Liver (tissue), 9 donors: ENCODE data around the gene LCORL. TPM values are rescaled to one million over a fixed set of nuclear protein-coding genes. Genes with fewer than 3 reads are reported as not detected.

ENCODE experiments used
- DNase-seq: peaks from one replicate; pipeline ENCODE4 v3.0.0-alpha.2; 2017; ENCODE audit warnings: low spot score
- H3K27ac ChIP-seq, 2 donors: one replicate each; pipeline ENCODE4 v1.7.0; 2013; ENCODE audit warnings: inconsistent platforms in 2 of 2, low read length in 2 of 2, control low read depth in 1 of 2, low read depth in 1 of 2, mild to moderate bottlenecking in 1 of 2
- H3K27me3 ChIP-seq, 4 donors: one replicate each; pipeline versions ENCODE4 v1.6.1 to v1.7.0; 2013; ENCODE audit warnings: low read length in 3 of 4, inconsistent platforms in 1 of 4, mild to moderate bottlenecking in 1 of 4, moderate library complexity in 1 of 4; ENCODE audit not compliant: control insufficient read depth in 4 of 4, insufficient read depth in 4 of 4
- H3K36me3 ChIP-seq, 4 donors: one replicate each; pipeline versions ENCODE4 v1.6.1 to v1.7.0; 2013; ENCODE audit warnings: low read length in 3 of 4, mild to moderate bottlenecking in 3 of 4, low read depth in 1 of 4, moderate library complexity in 1 of 4; ENCODE audit not compliant: control insufficient read depth in 4 of 4, insufficient read depth in 3 of 4
- H3K4me1 ChIP-seq, 4 donors: one replicate each; pipeline versions ENCODE4 v1.6.1 to v1.7.0; 2013; ENCODE audit warnings: low read length in 3 of 4, mild to moderate bottlenecking in 3 of 4, moderate library complexity in 1 of 4; ENCODE audit not compliant: control insufficient read depth in 4 of 4, insufficient read depth in 4 of 4
- H3K4me3 ChIP-seq, 3 donors: one replicate each; pipeline versions ENCODE4 v1.6.1 to v1.7.0; 2013; ENCODE audit warnings: low read length in 3 of 3, control low read depth in 1 of 3, low read depth in 1 of 3, mild to moderate bottlenecking in 1 of 3
- H3K9ac ChIP-seq, 2 donors: one replicate each; pipeline ENCODE4 v1.7.0; 2013; ENCODE audit warnings: low read length in 2 of 2, mild to moderate bottlenecking in 2 of 2, moderate library complexity in 2 of 2, control low read depth in 1 of 2, low read depth in 1 of 2
- H3K9me3 ChIP-seq, 4 donors: one replicate each; pipeline versions ENCODE4 v1.6.1 to v1.7.0; 2013; ENCODE audit warnings: low read length in 3 of 4; ENCODE audit not compliant: control insufficient read depth in 4 of 4
- FOXA1 ChIP-seq: IDR thresholded peaks from 2 replicates; pipeline ENCODE4 v1.6.1; 2016; ENCODE audit warnings: antibody characterized with exemption
- FOXA2 ChIP-seq: IDR thresholded peaks from 2 replicates; pipeline ENCODE4 v1.6.1; 2016; ENCODE audit warnings: antibody characterized with exemption
- JUND ChIP-seq, 2 donors: IDR thresholded peaks; 2 replicates each; pipeline ENCODE4 v1.6.1; 2016; ENCODE audit warnings: antibody characterized with exemption in 2 of 2
- NR2F2 ChIP-seq: IDR thresholded peaks from 2 replicates; pipeline ENCODE4 v1.6.1; 2016; ENCODE audit warnings: antibody characterized with exemption
- RAD21 ChIP-seq, 2 donors: IDR thresholded peaks; 2 replicates each; pipeline ENCODE4 v1.6.1; 2016; ENCODE audit warnings: antibody characterized with exemption in 2 of 2, mild to moderate bottlenecking in 2 of 2
- RXRA ChIP-seq, 2 donors: IDR thresholded peaks; 2 replicates each; pipeline ENCODE4 v1.6.1; 2017 to 2018; ENCODE audit warnings: antibody characterized with exemption in 2 of 2, mild to moderate bottlenecking in 1 of 2
- SP1 ChIP-seq: IDR thresholded peaks from 2 replicates; pipeline ENCODE4 v1.6.1; 2018; ENCODE audit warnings: antibody characterized with exemption, mild to moderate bottlenecking
- TAF1 ChIP-seq: conservative IDR thresholded peaks from 2 replicates; pipeline ENCODE4 v1.6.1; 2016; ENCODE audit warnings: antibody characterized with exemption, mild to moderate bottlenecking
- YY1 ChIP-seq: IDR thresholded peaks from 2 replicates; pipeline ENCODE4 v1.6.1; 2016; ENCODE audit warnings: antibody characterized with exemption, mild to moderate bottlenecking
- WGBS: extraction: QIAGEN DNeasy Blood & Tissue Kit; methylation state at CpG from one replicate; pipeline ENCODE4 v1.1.7; 2013; 5-methylcytosine and 5-hydroxymethylcytosine counted together
- polyA plus RNA-seq, 2 donors: library from polyadenylated mRNA; stranded (reverse) in 1 of 2; unstranded in 1 of 2; fragments of 200-250 nt in 1 of 2; fragments of >200 nt in 1 of 2; fragmentation: Nextera tagmentation in 1 of 2; extraction: Ambion mirVana in 1 of 2; gene quantifications; one replicate each; pipeline versions ENCODE4 v1.2.1 to v1.2.3, GENCODE V29; 2013 to 2015
- total RNA-seq, 2 donors: library from RNA; depleted of rRNA; stranded (reverse); fragments of >200 nt; gene quantifications; one replicate each; pipeline ENCODE4 v1.2.3, GENCODE V29; 2014
- TF ChIP-seq, protein P1 (sequence below): IDR thresholded peaks from 2 replicates; pipeline ENCODE4 v1.6.1; 2016; ENCODE audit warnings: antibody characterized with exemption
- TF ChIP-seq, protein P2 (sequence below): IDR thresholded peaks from 2 replicates; pipeline ENCODE4 v1.6.1; 2016; ENCODE audit warnings: antibody characterized with exemption, mild to moderate bottlenecking
- TF ChIP-seq, protein P3 (sequence below): fragments of 150-350 bp; IDR thresholded peaks from 2 replicates; pipeline ENCODE4 v1.5.1; 2017; ENCODE audit warnings: improper control_type of control experiment, low read depth, low read length; ENCODE audit not compliant: missing input control
- TF ChIP-seq, protein P4 (sequence below): IDR thresholded peaks from 2 replicates; pipeline ENCODE4 v1.6.1; 2016; ENCODE audit warnings: antibody characterized with exemption
- TF ChIP-seq, protein P5 (sequence below): IDR thresholded peaks from 2 replicates; pipeline ENCODE4 v1.6.1; 2016; ENCODE audit warnings: antibody characterized with exemption
- donor health status: healthy.
- donor health status: healthy.
- donor health status: healthy.
- donor health status: healthy.
- donor health status: healthy.

The LCORL gene
- total and polyA plus RNA-seq, 4 donors = 2.1 to 12.0 (median 6.5) TPM

DNA sequence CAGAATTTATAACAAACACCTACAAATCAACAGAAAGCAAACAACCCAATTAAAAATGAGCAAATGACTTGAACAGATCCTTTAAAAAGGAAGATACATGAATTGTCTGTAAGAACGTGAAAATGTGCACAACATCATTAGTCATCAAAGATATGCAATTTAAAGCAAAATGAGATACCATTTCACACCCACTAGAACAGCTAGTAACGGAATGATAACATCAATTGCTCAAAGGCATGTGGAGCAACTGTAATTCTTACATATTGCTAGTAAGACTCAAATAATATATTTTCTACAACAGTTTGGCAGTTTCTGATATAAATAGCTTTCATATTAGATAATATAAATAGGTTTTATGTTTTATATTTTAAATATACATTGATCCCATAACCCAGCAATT is 82.5 kb downstream of the LCORL start:
- no peak for DNase-seq
- TF ChIP-seq TAF1 = no peak
- no peak for TF ChIP-seq YY1
- no peak for TF ChIP-seq NR2F2
- TF ChIP-seq FOXA1 = no peak
- TF ChIP-seq SP1 = no peak
- no peak for TF ChIP-seq RXRA (IDR thresholded peaks at IDR 0.05)
- TF ChIP-seq, protein P1, sequence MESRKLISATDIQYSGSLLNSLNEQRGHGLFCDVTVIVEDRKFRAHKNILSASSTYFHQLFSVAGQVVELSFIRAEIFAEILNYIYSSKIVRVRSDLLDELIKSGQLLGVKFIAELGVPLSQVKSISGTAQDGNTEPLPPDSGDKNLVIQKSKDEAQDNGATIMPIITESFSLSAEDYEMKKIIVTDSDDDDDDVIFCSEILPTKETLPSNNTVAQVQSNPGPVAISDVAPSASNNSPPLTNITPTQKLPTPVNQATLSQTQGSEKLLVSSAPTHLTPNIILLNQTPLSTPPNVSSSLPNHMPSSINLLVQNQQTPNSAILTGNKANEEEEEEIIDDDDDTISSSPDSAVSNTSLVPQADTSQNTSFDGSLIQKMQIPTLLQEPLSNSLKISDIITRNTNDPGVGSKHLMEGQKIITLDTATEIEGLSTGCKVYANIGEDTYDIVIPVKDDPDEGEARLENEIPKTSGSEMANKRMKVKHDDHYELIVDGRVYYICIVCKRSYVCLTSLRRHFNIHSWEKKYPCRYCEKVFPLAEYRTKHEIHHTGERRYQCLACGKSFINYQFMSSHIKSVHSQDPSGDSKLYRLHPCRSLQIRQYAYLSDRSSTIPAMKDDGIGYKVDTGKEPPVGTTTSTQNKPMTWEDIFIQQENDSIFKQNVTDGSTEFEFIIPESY = no peak
- TF ChIP-seq FOXA2 = no peak
- TF ChIP-seq JUND (IDR thresholded peaks at IDR 0.05) = no peak
- TF ChIP-seq, protein P2, sequence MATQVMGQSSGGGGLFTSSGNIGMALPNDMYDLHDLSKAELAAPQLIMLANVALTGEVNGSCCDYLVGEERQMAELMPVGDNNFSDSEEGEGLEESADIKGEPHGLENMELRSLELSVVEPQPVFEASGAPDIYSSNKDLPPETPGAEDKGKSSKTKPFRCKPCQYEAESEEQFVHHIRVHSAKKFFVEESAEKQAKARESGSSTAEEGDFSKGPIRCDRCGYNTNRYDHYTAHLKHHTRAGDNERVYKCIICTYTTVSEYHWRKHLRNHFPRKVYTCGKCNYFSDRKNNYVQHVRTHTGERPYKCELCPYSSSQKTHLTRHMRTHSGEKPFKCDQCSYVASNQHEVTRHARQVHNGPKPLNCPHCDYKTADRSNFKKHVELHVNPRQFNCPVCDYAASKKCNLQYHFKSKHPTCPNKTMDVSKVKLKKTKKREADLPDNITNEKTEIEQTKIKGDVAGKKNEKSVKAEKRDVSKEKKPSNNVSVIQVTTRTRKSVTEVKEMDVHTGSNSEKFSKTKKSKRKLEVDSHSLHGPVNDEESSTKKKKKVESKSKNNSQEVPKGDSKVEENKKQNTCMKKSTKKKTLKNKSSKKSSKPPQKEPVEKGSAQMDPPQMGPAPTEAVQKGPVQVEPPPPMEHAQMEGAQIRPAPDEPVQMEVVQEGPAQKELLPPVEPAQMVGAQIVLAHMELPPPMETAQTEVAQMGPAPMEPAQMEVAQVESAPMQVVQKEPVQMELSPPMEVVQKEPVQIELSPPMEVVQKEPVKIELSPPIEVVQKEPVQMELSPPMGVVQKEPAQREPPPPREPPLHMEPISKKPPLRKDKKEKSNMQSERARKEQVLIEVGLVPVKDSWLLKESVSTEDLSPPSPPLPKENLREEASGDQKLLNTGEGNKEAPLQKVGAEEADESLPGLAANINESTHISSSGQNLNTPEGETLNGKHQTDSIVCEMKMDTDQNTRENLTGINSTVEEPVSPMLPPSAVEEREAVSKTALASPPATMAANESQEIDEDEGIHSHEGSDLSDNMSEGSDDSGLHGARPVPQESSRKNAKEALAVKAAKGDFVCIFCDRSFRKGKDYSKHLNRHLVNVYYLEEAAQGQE = no peak
- TF ChIP-seq, protein P3, sequence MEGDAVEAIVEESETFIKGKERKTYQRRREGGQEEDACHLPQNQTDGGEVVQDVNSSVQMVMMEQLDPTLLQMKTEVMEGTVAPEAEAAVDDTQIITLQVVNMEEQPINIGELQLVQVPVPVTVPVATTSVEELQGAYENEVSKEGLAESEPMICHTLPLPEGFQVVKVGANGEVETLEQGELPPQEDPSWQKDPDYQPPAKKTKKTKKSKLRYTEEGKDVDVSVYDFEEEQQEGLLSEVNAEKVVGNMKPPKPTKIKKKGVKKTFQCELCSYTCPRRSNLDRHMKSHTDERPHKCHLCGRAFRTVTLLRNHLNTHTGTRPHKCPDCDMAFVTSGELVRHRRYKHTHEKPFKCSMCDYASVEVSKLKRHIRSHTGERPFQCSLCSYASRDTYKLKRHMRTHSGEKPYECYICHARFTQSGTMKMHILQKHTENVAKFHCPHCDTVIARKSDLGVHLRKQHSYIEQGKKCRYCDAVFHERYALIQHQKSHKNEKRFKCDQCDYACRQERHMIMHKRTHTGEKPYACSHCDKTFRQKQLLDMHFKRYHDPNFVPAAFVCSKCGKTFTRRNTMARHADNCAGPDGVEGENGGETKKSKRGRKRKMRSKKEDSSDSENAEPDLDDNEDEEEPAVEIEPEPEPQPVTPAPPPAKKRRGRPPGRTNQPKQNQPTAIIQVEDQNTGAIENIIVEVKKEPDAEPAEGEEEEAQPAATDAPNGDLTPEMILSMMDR = no peak
- TF ChIP-seq RAD21 (IDR thresholded peaks at IDR 0.05) = no peak
- TF ChIP-seq, protein P4, sequence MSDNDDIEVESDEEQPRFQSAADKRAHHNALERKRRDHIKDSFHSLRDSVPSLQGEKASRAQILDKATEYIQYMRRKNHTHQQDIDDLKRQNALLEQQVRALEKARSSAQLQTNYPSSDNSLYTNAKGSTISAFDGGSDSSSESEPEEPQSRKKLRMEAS = no peak
- Histone ChIP-seq H3K36me3 (peaks cover 0 to 2% (median 0%) of the 10 kb centered on the region in 4 donors), H3K9ac (no peak overlapping the region), H3K27ac (no peak overlapping the region), H3K4me3 (no peak overlapping the region), H3K27me3 (no peaks in the 10 kb centered on the region), H3K4me1 (no peaks in the 10 kb centered on the region), H3K9me3 (no peaks in the 10 kb centered on the region)
- 92% methylated on average over 2 of the region's 2 CpGs for WGBS

DNA sequence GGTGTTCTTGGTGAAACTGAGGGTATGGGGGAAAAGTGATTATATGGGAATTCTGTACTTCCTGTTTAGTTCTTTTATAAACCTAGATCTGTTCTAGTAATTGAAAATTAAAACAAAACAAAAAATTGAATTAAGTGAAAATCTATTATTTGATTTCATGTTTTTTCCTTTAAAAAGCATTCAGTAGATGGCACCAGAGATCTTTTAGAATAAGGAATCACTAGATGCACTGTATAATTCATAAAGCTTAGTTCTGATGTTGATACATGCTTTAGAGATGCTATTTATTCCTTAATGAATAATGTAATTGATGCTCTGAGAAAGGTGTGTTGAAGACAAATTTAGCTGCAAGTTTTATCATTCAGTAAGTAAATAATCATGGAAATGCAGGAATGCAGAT is 87.3 kb downstream of the LCORL start:
- no peak overlapping the region for H3K27ac ChIP-seq
- H3K4me1 ChIP-seq = no peaks in the 10 kb centered on the region
- no peak overlapping the region for H3K4me3 ChIP-seq
- H3K9ac ChIP-seq = no peak overlapping the region
- H3K27me3 ChIP-seq = no peaks in the 10 kb centered on the region
- no peak for DNase-seq
- H3K9me3 ChIP-seq = peaks cover 0 to 6% (median 0%) of the 10 kb centered on the region in 4 donors
- H3K36me3 ChIP-seq = no peaks in the 10 kb centered on the region
- TF ChIP-seq, protein P5, sequence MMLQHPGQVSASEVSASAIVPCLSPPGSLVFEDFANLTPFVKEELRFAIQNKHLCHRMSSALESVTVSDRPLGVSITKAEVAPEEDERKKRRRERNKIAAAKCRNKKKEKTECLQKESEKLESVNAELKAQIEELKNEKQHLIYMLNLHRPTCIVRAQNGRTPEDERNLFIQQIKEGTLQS = no peak
- TF ChIP-seq, protein P2 = no peak
- TF ChIP-seq JUND (IDR thresholded peaks at IDR 0.05) = no peak
- TF ChIP-seq RAD21 (IDR thresholded peaks at IDR 0.05) = peak; percentile 54 to 58
